HG03060 (cell line): Measurements from ENCODE around the gene PDIA4.
"Not testable (repeated sequence)": the region's sequence is repeated elsewhere in the genome, so short reads cannot be mapped to it uniquely, and the experiment has no call there.

Source experiments
- ATAC-seq: cut with Tn5 transposase; IDR thresholded peaks from one replicate; pipeline ENCODE4 v1.9.1; 2021; ENCODE audit warnings: low read depth, moderate number of reproducible peaks; ENCODE audit not compliant: unreplicated experiment

Gene PDIA4

DNA sequence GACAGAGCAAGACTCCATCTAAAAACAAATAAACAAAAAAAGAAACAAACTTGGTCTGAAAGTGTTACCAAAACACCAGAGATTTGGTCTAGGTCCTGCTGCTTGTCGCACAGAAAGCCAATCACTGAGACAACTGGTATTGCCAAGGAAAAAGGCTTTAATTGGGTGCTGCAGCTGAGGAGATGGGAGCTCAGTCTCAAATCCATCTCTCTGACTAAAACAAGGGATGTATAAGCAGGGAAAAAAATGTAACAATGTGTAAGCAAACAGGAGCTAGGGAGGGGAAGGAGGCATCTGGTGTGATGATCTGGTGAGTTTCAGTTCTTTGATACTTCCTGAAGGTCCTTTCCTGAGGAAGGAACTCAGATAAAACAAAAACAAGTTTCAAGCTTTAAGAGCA is 8.4 kb upstream of the PDIA4 start:
- no peak for ATAC-seq

DNA sequence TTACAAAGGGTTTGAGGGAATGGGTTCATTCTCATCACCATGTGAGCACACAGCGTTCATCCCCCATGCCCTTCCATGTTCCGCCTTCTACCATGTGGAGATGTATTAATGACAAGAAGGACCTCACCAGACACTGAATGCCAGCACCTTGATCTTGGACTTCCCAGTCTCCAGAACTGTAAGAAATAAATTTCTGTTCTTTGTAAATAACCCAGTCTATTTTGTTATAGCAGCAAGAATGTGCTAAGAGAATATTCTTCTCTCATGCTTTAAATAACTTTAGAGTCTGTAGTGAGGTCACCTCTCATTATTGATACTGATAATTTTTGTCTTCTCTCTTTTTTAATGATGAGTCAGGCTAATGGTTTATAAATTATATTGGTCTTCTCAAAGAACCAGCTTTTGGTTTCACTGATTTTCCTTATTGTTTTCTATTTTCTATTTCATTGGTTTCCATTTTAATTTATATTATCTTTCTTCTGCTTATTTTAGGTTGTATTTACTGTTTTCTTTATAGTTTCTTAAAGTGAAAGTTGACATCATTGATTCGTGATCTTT is 3.1 kb upstream of the PDIA4 start:
- ATAC-seq = no peak

DNA sequence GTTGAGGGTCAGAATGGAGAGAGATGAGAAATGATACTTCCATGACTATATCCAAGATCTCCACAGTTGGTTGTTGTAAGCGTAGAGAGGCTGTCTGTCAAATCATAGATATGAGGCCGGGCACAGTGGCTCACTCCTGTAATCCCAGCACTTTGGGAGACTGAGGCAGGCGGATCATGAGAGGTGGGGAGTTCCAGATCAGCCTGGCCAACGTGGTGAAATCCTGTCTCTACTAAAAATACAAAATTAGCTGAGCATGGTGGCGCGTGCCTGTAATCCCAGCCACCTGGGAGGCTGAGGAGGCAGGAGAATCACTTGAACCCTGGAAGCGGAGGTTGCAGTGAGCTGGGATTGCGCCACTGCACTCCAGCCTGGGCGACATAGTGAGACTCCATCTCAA is 2.1 kb upstream of the PDIA4 start:
- not testable (repeated sequence) for ATAC-seq

DNA sequence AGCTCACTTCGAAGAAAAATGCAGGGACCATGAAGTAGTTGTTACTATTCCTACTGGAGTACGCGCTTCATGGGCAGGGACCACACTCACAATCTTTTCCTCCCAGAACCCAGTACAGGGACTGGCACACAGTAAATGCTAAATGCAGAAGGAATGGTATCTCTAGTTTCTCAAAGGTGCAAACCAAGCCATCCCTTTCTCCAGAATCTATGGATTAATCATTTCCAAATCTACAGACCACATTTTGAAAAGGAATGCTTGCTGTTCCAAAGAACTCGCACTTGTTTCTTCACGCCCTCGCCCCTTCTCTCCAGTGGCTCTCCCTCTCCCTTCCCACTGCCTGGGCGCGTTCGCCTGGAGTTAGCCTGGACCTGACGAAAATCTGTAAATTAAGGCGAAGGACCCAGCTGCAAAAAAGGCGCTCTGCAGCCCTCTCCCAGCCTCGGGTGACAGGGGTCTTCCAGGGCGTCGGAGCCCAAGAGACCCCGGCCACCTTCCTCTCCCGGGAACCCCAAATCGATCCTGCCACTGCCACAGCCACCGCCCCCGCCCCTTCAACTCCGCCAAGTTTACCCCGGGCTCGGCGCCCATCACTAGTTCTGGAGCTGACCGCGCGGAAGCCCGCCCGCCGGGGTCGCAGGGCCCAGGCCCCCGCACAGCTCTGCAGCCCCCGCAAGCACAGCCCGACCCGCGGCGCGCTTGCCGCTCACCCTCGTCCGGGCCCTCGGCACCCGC is 527 bp downstream of the PDIA4 start:
- ATAC-seq = no peak

DNA sequence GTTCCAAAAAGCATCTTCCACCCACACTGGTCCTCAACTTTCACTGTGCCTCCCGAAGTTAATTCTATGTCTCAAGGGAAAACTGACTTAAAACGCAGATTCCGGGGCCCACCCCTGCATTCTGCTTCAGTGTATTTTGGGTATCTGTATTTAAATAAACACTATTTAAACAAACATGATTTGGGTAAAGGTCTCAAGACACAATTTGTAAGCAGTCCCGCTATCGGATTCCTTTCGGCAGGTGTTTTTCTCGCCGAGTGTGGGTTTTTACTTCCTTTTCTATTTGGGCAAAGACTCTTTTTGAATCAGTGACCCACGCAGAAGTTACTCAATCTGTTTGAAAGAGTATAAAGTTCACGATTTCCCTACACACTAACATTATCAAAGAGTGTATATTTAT is 1.2 kb downstream of the PDIA4 start:
- no peak for ATAC-seq

DNA sequence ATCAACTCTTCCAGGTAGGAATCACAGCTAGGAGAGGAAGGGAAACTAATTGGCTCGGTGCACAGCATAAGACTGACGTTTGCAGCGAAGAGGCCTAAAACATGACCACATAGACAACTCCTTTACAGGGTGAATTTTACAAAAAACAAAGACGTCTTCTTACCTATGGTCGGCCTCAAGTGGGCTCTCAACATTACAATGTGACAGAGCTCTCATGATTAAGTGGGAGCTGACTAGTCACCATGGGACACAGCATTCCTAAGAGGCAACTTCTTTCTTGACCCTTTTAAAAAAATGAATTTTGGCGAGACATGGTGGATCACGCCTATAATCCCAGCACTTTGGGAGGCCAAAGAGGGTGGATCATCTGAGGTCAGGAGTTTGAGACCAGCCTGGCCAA is 4.6 kb downstream of the PDIA4 start:
- no peak for ATAC-seq

DNA sequence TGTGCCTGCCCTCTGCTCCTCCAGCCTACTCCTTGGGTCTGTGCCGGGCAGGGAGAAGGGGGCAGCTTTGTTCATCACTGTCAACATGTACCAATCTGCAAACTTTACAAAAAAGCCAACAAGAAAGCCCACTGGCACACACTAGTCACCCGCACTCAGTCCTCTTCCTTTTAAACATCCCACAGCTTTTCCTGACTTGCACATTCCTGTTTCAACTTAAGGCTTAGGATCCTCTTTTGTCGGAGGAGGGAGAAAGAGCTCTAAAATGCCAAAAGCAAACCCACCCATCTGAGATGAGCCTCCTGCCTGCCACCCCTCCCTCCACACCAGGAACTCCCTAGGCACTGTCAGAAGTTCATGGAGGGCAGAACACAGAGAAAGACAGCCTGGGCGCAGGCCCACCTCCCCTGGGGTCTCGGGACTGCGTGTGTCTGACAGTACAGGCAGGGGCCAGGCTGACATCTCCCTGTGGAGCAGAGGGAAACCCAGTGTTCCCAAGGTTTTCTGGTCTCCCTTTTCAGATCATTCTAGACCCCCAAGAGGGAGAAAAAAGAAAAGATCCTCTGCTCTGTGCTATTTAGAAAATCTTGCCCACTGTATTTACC is 5.4 kb downstream of the PDIA4 start:
- no peak for ATAC-seq

DNA sequence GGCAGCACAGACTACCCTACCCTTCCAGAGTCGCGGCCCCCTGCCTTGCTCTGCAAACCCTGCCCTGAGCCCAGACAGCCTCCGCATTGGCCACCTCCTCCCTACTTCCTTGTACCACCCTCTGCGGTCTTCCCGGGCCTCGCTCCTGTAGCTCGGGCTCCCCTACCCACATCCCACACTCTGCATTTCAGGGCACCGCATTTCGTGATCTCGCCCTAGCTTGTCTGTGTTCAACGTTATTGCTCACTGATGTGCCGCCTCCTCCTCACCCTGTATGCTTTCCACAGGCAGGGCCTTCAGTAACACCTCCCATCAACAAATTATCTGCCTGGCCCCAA is 6.6 kb downstream of the PDIA4 start:
- ATAC-seq = no peak

DNA sequence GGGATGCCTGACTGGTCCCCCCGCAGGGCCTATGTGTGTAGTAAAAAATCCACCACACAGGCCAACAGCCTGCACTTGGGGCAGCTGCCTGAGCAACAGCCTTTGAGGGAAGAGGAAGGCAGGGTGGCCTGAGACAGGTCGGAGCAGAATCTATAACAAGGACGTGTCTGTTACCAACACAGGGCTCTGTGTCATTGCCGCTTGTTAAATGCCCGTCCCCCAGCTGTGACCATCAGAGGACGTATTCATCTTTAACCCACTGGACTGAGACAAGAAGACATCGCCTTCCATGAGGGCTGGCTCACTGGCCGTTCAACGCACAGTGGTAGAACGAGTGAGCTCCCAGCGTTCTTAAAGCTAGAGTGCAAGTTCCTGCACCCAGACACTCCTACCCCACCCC is 7.8 kb downstream of the PDIA4 start:
- no peak for ATAC-seq

DNA sequence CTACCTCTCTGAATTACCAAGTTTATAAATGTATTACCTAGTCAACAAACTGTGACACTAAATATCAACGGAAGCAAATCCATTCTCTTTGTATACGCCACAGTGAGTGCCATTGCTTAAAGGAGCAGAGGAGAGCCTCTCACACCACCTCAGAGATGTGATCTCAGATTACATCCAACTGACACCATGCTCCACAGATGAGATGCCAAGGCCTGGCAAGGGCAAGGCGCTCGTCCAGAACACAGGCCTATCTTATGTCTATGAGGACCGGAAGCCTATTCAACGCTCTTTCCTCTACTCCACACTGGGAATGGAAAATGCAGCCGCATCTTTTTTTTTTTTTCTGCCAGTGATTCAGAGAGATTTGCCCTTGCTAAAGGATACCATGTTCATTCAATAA is 11.4 kb downstream of the PDIA4 start:
- no peak for ATAC-seq

DNA sequence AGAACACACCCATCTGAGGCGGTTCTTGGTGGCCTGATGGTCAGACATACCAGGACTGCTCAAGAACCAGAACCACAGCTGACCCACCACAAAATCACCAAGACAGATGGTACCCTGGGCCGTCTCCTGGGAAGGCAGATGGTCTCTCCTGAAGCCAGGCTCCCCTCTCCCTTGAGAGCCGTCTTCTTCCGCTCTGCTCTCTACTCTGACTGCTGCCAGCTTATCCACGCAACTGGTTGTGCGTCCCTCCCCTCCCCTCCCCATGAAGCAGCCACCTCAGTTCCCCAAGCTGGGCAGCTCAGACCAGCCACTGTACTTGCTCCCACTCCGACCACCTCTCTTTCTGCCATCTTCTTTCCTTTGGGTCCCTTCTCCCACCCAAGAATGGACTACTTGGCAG is 14.0 kb downstream of the PDIA4 start:
- no peak for ATAC-seq

DNA sequence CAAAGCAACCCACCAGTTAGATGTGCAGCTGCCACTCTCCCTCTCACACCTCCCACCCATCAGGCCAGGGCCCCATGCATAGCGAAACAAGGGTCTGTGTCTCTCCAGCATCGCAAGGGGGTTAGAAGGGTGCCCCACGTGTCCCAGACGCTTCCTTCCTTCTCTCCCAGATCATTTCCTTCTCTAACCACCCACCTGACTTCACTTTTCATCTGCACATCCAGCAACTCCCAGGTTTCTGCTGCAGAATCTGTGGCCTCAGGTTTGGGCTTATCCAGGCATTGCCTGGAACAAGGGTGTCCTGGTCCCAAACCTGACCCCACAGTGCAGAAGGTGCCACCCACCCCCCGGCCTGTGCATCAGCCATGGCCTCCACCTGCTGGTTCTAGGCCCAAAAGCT is 14.4 kb downstream of the PDIA4 start:
- ATAC-seq = no peak

DNA sequence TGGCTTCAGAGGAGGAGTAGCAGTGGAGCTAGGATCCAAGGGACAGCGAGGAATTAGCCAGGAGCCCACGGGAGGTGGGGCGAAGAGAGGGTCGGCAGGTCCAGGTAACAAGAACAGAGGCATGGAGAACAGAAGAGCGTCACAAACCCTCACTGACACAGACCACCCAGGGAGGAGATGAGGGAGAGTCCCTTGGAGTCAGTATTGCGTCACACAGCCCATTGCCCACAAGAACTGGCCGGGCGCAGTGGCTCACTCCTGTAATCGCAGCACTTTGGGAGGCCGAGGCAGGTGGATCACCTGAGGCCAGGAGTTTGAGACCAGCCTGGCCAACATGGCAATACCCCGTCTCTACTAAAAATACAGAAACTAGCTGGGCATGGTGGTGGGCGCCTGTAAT is 15.6 kb downstream of the PDIA4 start:
- not testable (repeated sequence) for ATAC-seq

DNA sequence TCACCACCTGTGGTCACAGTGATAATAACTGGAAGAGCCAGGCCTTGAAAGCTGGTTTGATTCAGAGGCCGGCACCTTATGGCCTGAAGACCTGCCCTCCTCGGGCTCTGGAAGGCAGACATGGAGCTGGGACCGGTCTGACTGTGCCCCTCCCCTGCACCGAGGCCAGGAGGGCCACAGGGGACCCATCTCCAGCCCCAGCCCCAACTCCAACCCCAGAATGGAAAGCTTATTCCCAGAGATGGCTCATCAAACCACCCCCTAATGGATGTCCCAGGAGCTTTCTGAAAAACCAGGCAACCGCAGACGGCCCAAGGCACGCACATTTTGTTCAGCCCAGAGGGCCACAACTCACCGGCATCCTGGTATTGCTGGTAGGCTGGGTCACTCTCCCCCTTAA is 16.8 kb downstream of the PDIA4 start:
- no peak for ATAC-seq

DNA sequence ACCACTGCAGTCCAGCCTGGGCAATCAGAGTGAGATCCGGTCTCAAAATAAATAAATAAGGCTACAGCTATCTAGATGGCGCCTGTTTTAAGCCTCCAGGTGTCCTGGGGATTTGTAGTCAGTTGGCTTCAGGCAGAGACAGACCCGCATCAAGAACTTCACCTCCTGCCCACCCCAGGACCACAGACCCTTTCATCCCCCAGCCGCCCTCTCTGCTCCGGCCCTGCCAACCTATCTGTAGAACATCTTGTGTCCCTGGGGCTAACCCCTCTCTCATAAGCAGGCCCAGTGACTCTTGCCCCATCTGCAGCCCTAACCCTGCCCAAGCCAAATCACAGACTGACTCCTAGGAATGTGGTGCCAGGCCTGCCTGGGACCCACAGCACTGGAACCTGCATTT is 17.9 kb downstream of the PDIA4 start:
- no peak for ATAC-seq

DNA sequence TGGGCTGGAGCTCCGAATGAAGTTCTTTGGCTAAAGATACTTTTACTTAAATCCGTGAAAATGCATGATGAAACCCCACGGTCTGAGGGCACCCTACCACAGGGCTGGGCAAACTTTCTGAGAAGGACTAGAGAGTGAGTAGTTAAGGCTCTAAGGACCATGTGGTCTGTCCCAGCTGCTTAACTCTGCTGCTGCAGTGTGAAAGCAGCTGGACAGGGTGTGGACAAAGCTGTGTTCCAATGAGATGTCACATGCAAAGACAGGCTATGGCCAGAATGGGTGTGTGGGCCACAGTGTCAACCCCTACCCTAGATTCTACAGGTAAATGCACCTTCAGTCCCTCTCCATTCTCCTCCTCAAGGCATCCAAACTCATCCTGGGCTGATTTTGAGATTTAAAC is 18.8 kb downstream of the PDIA4 start:
- no peak for ATAC-seq

DNA sequence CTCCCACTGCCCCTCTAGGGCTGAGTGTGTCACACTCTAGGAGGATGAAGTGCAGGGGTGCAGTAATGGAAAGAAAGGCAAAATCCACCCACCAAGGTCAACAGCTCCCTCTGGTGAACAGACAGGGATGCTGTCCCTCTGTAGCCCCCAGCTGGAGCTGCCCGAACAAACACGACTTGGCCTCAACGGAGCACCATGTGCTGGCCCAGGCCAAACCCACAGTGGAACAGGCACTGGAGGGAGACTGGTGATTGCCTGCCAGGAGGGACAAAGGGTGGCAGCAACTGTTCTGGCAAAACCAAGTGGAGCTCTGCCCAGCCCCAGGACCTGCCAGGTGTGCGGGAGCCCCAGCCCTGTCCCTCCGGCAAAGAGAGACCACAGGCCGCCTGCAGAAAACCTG is 20.7 kb downstream of the PDIA4 start:
- ATAC-seq = no peak

DNA sequence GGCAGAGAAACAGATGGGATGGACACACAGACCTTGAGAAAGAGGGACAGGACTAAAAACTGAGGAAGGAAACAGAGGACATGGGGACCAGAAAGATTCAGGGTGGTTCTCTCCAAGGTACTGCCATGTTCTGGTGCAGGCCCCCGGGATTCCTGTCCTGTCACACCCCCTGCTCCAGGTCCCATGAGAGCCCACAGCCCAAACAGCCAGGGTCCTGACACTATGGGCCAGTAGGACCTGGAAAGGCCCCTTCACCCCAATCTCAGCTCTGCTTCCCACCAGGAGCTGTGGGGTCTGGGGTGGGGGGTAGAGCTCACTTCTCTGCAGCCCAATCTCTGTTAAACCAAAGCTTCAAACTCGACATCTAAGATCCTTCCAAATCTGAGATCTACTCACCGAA is 21.2 kb downstream of the PDIA4 start:
- no peak for ATAC-seq

DNA sequence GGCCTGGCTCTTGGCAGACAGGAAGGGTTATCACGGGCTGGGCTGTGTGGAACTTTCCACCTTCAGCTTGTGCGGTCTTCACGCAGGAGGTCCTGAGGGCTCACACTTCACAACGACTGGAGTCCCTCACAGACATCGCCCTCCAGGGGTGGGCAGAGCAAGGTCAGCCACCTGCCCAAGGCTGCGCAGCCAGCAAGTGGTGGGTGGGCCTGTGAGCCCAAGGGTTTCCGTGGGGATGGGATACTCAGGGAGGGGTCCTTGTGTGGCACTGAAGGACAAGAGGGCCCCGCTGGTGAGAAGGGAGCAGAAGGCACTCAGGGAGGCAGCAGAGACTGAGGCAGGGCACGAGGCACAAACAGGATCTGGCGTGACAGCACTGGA is 22.0 kb downstream of the PDIA4 start:
- ATAC-seq = no peak

DNA sequence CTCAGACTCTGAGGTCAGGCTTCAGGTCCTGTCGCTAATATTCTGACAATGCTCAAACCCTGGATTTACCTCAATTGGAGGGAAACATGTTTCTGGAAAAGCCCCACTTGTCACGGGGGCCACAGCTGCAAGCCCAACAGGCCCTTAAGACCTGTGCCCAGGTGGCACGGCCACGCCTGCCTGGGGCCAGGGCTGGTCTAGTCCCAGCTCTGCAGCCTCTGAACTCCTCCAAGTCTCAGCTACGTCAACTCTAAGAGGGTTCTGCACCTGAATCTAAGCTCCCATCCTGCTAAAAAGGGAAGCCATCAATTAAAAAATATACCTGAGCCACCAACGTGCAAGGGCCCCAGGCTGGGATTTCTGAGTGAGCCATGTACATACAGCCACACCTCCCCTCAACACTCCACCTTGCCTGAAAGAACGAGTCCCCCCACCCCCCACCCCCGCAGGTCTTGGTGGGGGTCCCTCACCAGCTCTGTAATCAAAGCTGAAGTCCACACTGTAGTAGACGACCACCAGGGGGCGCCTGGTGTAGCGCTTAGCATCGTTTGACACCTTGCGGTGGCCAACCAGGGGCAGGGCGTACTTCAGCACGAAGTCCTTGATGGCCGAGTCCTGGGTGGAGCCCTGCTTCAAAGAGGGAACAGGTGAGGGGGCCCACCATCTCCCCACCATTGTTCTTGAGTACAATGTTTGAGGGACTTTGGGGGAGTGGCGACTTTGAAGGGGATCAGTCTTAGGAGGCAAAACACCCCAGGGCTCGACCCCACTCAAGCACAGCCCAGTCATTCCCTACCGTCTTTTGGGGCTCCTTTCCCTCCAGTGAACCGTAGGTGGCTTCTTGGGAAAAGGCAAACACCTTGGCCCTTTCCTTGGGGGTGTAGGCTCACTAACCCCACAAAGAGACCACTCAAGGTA is 22.6 kb downstream of the PDIA4 start:
- no peak for ATAC-seq
